B cell (primary cell): Measurements from ENCODE around the gene SNX11. TPM values are rescaled to one million over a fixed set of nuclear protein-coding genes. Genes with fewer than 3 reads are reported as not detected.

ENCODE experiments used
- ATAC-seq: fragments of 200-7000 bp; cut with Tn5 transposase; one replicate; pipeline ENCODE4 v1.10.0; 2021; ENCODE audit warnings: low read depth, mild to moderate bottlenecking, moderate number of reproducible peaks, moderate library complexity
- CTCF ChIA-PET: fragments of 350-600 bp; sonication (Branson Sonifier 250); formaldehyde crosslinking; loops from one replicate; lab custom pipeline; 2021; ENCODE audit warnings: antibody characterized with exemption, inconsistent platforms; lab: Charles Lee
- POLR2A ChIA-PET: fragments of 350-600 bp; sonication (Branson Sonifier 250); formaldehyde crosslinking; loops from one replicate; lab custom pipeline; 2021; ENCODE audit warnings: antibody characterized with exemption; lab: Charles Lee
- DNase-seq: peaks from one replicate; pipeline ENCODE4 v3.0.0; 2013
- H2AFZ ChIP-seq: 2 replicates; pipeline ENCODE4 v1.6.1; 2012; ENCODE audit warnings: mild to moderate bottlenecking, low read depth, low read length; ENCODE audit not compliant: insufficient read depth, poor library complexity, severe bottlenecking
- H3K27ac ChIP-seq, 2 donors: 1 replicate in 1 of 2; 2 replicates in 1 of 2; pipeline ENCODE4 v1.5.1; 2012 to 2013; ENCODE audit warnings: low read length in 2 of 2, mild to moderate bottlenecking in 2 of 2, moderate library complexity in 1 of 2
- H3K27me3 ChIP-seq, 4 experiments: fragments of 200-600 bp in 1 of 4; sonication (generic) in 1 of 4; replicated peaks in 1 of 4; 1 replicate in 2 of 4; 2 replicates in 2 of 4; pipeline versions ENCODE4 v1.6.1 to v1.7.0; 2013 to 2016; ENCODE audit warnings: low read length in 3 of 4, mild to moderate bottlenecking in 2 of 4, mixed read lengths in 1 of 4, moderate library complexity in 1 of 4; ENCODE audit not compliant: insufficient read depth in 4 of 4, control insufficient read depth in 3 of 4; ENCODE audit errors: control extremely low read depth in 1 of 4
- H3K36me3 ChIP-seq, 2 experiments: replicated peaks in 1 of 2; 1 replicate in 1 of 2; 2 replicates in 1 of 2; pipeline versions ENCODE4 v1.6.1 to v1.7.1; 2013; ENCODE audit warnings: low read length in 1 of 2; ENCODE audit not compliant: insufficient read depth in 2 of 2, control insufficient read depth in 1 of 2; ENCODE audit errors: control extremely low read depth in 1 of 2, extremely low read depth in 1 of 2
- H3K4me1 ChIP-seq, 2 donors: fragments of 200-600 bp in 1 of 2; sonication (generic) in 1 of 2; 1 replicate in 1 of 2; 2 replicates in 1 of 2; pipeline versions ENCODE4 v1.5.1 to v1.6.1; 2013 to 2017; ENCODE audit warnings: low read length in 2 of 2; ENCODE audit not compliant: control insufficient read depth in 2 of 2, insufficient read depth in 2 of 2
- H3K4me2 ChIP-seq: replicated peaks from 2 replicates; pipeline ENCODE3; 2012; ENCODE audit warnings: mild to moderate bottlenecking, low read depth, low read length; ENCODE audit not compliant: poor library complexity, severe bottlenecking
- H3K4me3 ChIP-seq, 5 experiments: fragments of 200-600 bp in 1 of 5; sonication (generic) in 1 of 5; 1 replicate in 3 of 5; 2 replicates in 2 of 5; pipeline versions ENCODE4 v1.5.1 to v1.7.0; 2011 to 2016; ENCODE audit warnings: low read length in 4 of 5, mild to moderate bottlenecking in 4 of 5, low read depth in 2 of 5, control low read depth in 1 of 5, moderate library complexity in 1 of 5; ENCODE audit not compliant: insufficient read depth in 1 of 5; ENCODE audit errors: control extremely low read depth in 1 of 5, extremely low read depth in 1 of 5
- H3K79me2 ChIP-seq: fragments of 200-600 bp; sonication (generic); one replicate; pipeline ENCODE4 v1.6.0; 2016; ENCODE audit warnings: low read length; ENCODE audit not compliant: control insufficient read depth, insufficient read depth
- H3K9ac ChIP-seq: fragments of 200-600 bp; sonication (generic); 2 replicates; pipeline ENCODE4 v1.6.1; 2017; ENCODE audit warnings: mild to moderate bottlenecking, low read length, moderate library complexity
- H3K9me3 ChIP-seq, 3 donors: one replicate each; pipeline versions ENCODE4 v1.6.1 to v1.7.1; 2013; ENCODE audit warnings: low read length in 2 of 3; ENCODE audit not compliant: control insufficient read depth in 2 of 3, insufficient read depth in 1 of 3; ENCODE audit errors: control extremely low read depth in 1 of 3
- H4K20me1 ChIP-seq: 2 replicates; pipeline ENCODE4 v1.6.0; 2012; ENCODE audit warnings: mild to moderate bottlenecking, low read length; ENCODE audit not compliant: insufficient read depth, control insufficient read depth, poor library complexity, severe bottlenecking
- H3K27ac Mint-ChIP-seq: one replicate; pipeline ENCODE4 v1.8.0; 2021; ENCODE audit warnings: mixed read lengths
- H3K27me3 Mint-ChIP-seq: one replicate; pipeline ENCODE4 v1.8.0; 2021; ENCODE audit warnings: mixed read lengths
- H3K4me1 Mint-ChIP-seq: one replicate; pipeline ENCODE4 v1.8.0; 2021; ENCODE audit warnings: mixed read lengths
- H3K4me3 Mint-ChIP-seq: one replicate; pipeline ENCODE4 v1.8.0; 2021; ENCODE audit warnings: mixed read lengths
- H3K9me3 Mint-ChIP-seq: one replicate; pipeline ENCODE4 v1.8.0; 2022; ENCODE audit warnings: mixed read lengths; ENCODE audit not compliant: insufficient read depth
- CTCF ChIP-seq: fragments of 200-600 bp; IDR thresholded peaks from one replicate; pipeline ENCODE4 v1.8.0; 2022; ENCODE audit warnings: antibody characterized with exemption, mild to moderate bottlenecking
- EZH2 ChIP-seq: IDR thresholded peaks from 2 replicates; pipeline ENCODE4 v1.6.1; 2012; ENCODE audit warnings: borderline replicate concordance, low read depth, mild to moderate bottlenecking, moderate library complexity, low read length; ENCODE audit not compliant: insufficient read depth, poor library complexity, severe bottlenecking
- WGBS: methylation state at CpG from one replicate; pipeline ENCODE4 v1.1.5; 2013; ENCODE audit warnings: missing lambda C conversion rate; ENCODE audit not compliant: insufficient coverage; 5-methylcytosine and 5-hydroxymethylcytosine counted together
- intact Hi-C: fragments of 100-400 bp; cut with micrococcal nuclease; formaldehyde crosslinking; loops from one replicate; pipeline ENCODE4 v1.10.0; 2022
- polyA plus RNA-seq: library from polyadenylated mRNA; depleted of rRNA; stranded (reverse); fragments of >200 nt; gene quantifications from 2 replicates; pipeline ENCODE4 v1.2.3, GENCODE V29; 2012
- total RNA-seq, 2 donors: library from RNA; stranded (reverse); fragments of 120-200 nt in 1 of 2; gene quantifications; 1 replicate in 1 of 2; 2 replicates in 1 of 2; pipeline versions ENCODE4 v1.2.3 to v1.2.4, GENCODE V29; 2013 to 2022

The SNX11 gene
- total and polyA plus RNA-seq, 2 donors (not counting 1 experiment from before 2014, with no cell fraction given): 25.6 to 42.0 TPM

DNA sequence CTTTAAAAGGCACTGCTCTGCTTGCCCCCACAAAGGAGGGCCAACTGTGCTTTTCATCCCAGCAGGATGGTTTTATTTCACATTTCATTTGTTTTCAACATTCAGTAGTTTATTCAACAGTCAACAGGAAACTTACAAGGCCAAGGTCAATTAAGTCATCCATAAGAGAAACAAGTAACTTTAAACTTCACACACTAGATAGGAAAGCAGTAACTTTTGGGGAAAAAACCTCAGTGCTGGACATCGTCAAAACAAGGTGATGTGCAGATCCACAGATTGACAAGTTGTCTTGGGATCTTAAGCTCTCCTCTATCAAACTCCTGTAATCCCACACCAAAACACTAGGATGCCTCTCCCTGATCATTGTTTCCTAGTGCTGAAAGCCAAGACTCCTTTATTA, 40.9 kb upstream of the SNX11 start:
- no peaks in the 10 kb centered on the region for H3K79me2 ChIP-seq
- H3K27me3 Mint-ChIP-seq: no peaks in the 10 kb centered on the region
- no peak overlapping the region for H3K4me2 ChIP-seq
- POLR2A ChIA-PET: no interaction called here
- no peak overlapping the region for H3K4me3 Mint-ChIP-seq
- no peaks in the 10 kb centered on the region for H3K4me1 ChIP-seq
- no peaks in the 10 kb centered on the region for H3K27me3 ChIP-seq
- no peak overlapping the region for H3K27ac Mint-ChIP-seq
- H3K9ac ChIP-seq: no peak overlapping the region
- intact Hi-C loops: no loop called here
- H3K4me1 Mint-ChIP-seq: no peaks in the 10 kb centered on the region
- TF ChIP-seq CTCF (no peak), EZH2 (no peak)
- no peak overlapping the region for H3K4me3 ChIP-seq
- ATAC-seq: no peak
- no peaks in the 10 kb centered on the region for H3K9me3 ChIP-seq
- no peak for DNase-seq
- peaks cover 11 to 39% of the 10 kb centered on the region in 2 experiments for H3K36me3 ChIP-seq
- CTCF ChIA-PET: interaction anchor here (1.2 to 3.3 kb wide), 3 partner anchors 8 to 40 kb away, joined by 3 to 24 read pairs (median 3); no protein-coding TSS in a partner anchor
- no peak overlapping the region for H2AFZ ChIP-seq
- no peaks in the 10 kb centered on the region for H3K9me3 Mint-ChIP-seq
- WGBS: 100% methylated on average over 1 of the region's 1 CpG
- no peaks in the 10 kb centered on the region for H4K20me1 ChIP-seq
- H3K27ac ChIP-seq: no peak overlapping the region

- POLR2A ChIA-PET: no interaction called here
These were observed 40.3 kb upstream of the SNX11 start for GRCh38 chr17:48067245-48067644.

More at GRCh38 chr17:48067245-48067644, 40.3 kb upstream of the SNX11 start:
- TF ChIP-seq CTCF (no peak), EZH2 (no peak)
- H3K27me3 Mint-ChIP-seq: no peaks in the 10 kb centered on the region
- H3K4me3 ChIP-seq: no peak overlapping the region
- no peak overlapping the region for H3K27ac Mint-ChIP-seq
- no peak overlapping the region for H3K9ac ChIP-seq
- H3K27ac ChIP-seq: no peak overlapping the region
- WGBS: 100% methylated on average over 1 of the region's 3 CpGs
- intact Hi-C loops: no loop called here
- H3K79me2 ChIP-seq: no peaks in the 10 kb centered on the region
- ATAC-seq (no peak), DNase-seq (no peak)
- CTCF ChIA-PET: interaction anchor here (1.2 to 3.3 kb wide), 4 partner anchors 8 to 89 kb away, joined by 3 to 24 read pairs (median 3); no protein-coding TSS in a partner anchor
- H3K27me3 ChIP-seq: no peaks in the 10 kb centered on the region
- no peaks in the 10 kb centered on the region for H3K4me1 Mint-ChIP-seq
- no peak overlapping the region for H3K4me2 ChIP-seq
- H4K20me1 ChIP-seq: no peaks in the 10 kb centered on the region
- H3K36me3 ChIP-seq: peaks cover 13 to 35% of the 10 kb centered on the region in 2 experiments
- no peak overlapping the region for H3K4me3 Mint-ChIP-seq
- H3K9me3 ChIP-seq: no peaks in the 10 kb centered on the region
- H3K4me1 ChIP-seq: no peaks in the 10 kb centered on the region
- H2AFZ ChIP-seq: no peak overlapping the region
- H3K9me3 Mint-ChIP-seq: no peaks in the 10 kb centered on the region
